Natural killer cell (primary cell): ENCODE measurements around the gene HBE1. TPM values are rescaled to one million over a fixed set of nuclear protein-coding genes. Genes with fewer than 3 reads are reported as not detected.

ENCODE experiments used
- ATAC-seq, 3 donors: fragments of 150-1000 bp in 2 of 3; fragments of 200-7000 bp in 1 of 3; cut with Tn5 transposase; 1 replicate in 1 of 3; 2 replicates in 2 of 3; pipeline ENCODE4 v1.10.0; 2021; ENCODE audit warnings: mild to moderate bottlenecking in 2 of 3, moderate library complexity in 2 of 3
- DNase-seq, 2 donors: peaks; one replicate each; pipeline versions ENCODE4 v3.0.0 to v3.0.0-alpha.2; 2013 to 2021; ENCODE audit warnings: mixed read lengths in 1 of 2
- H3K27ac ChIP-seq: one replicate; pipeline ENCODE4 v1.5.1; 2013; ENCODE audit warnings: mild to moderate bottlenecking, low read length
- H3K27me3 ChIP-seq: one replicate; pipeline ENCODE4 v1.6.1; 2013; ENCODE audit warnings: low read length; ENCODE audit not compliant: control insufficient read depth, insufficient read depth
- H3K36me3 ChIP-seq: one replicate; pipeline ENCODE4 v1.6.1; 2013; ENCODE audit warnings: low read length; ENCODE audit not compliant: control insufficient read depth, insufficient read depth
- H3K4me1 ChIP-seq: one replicate; pipeline ENCODE4 v1.6.1; 2013; ENCODE audit warnings: low read length; ENCODE audit not compliant: control insufficient read depth, insufficient read depth
- H3K4me3 ChIP-seq: one replicate; pipeline ENCODE4 v1.5.1; 2013; ENCODE audit warnings: low read length
- H3K9me3 ChIP-seq: one replicate; pipeline ENCODE4 v1.6.1; 2013; ENCODE audit warnings: low read length; ENCODE audit not compliant: control insufficient read depth, insufficient read depth
- H3K27ac Mint-ChIP-seq, 2 donors: one replicate each; pipeline ENCODE4 v1.8.0; 2022; ENCODE audit warnings: mild to moderate bottlenecking in 2 of 2, mixed read lengths in 2 of 2, moderate library complexity in 1 of 2
- H3K27me3 Mint-ChIP-seq, 2 donors: one replicate each; pipeline ENCODE4 v1.8.0; 2022; ENCODE audit warnings: low read depth in 2 of 2, mixed read lengths in 2 of 2
- H3K36me3 Mint-ChIP-seq: one replicate; pipeline ENCODE4 v1.8.0; 2022; ENCODE audit warnings: mixed read lengths
- H3K4me1 Mint-ChIP-seq, 2 donors: one replicate each; pipeline ENCODE4 v1.8.0; 2022; ENCODE audit warnings: mixed read lengths in 2 of 2
- H3K4me3 Mint-ChIP-seq: one replicate; pipeline ENCODE4 v1.8.0; 2022; ENCODE audit warnings: mild to moderate bottlenecking, moderate library complexity, mixed read lengths
- H3K9me3 Mint-ChIP-seq, 2 donors: one replicate each; pipeline ENCODE4 v1.8.0; 2022; ENCODE audit warnings: mixed read lengths in 2 of 2
- CTCF ChIP-seq: fragments of 200-600 bp; IDR thresholded peaks from one replicate; pipeline ENCODE4 v1.8.0; 2022; ENCODE audit warnings: antibody characterized with exemption
- WGBS: methylation state at CpG from one replicate; pipeline ENCODE4 v1.1.7; 2013; ENCODE audit warnings: missing lambda C conversion rate; ENCODE audit not compliant: insufficient coverage; 5-methylcytosine and 5-hydroxymethylcytosine counted together
- intact Hi-C: fragments of 100-400 bp; cut with micrococcal nuclease; formaldehyde crosslinking; loops from one replicate; pipeline ENCODE4 v1.14.2; 2022
- total RNA-seq, 4 donors: library from RNA; stranded (reverse); fragments of 120-200 nt in 1 of 4; gene quantifications; one replicate each; pipeline versions ENCODE4 v1.2.3 to v1.2.4, GENCODE V29; 2013 to 2022

HBE1 gene
- total RNA-seq, 3 donors from 2014 or later (not counting 1 experiment from before 2014, with no cell fraction given): not detected

DNA sequence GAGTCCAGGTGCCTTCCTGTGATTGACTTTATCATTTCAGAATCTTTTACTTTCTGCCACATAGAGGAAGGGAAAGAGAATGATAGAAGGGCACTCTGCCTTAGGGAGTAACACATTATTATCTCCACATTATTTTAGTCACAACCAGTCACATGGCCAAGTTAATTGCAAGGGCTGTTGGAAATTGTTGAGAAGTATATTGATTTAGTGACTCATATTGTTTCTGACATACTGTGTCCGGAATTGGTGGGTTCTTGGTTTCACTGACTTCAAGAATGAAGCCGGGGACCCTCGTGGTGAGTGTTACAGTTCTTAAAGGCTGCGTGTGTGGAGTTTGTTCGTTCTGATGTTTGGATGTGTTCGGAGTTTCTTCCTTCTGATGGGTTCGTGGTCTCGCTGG is 23.3 kb upstream of the HBE1 start:
- Mint-ChIP-seq H3K36me3 (no peaks in the 10 kb centered on the region), H3K9me3 (no peaks in the 10 kb centered on the region), H3K27ac (no peak overlapping the region), H3K4me1 (no peaks in the 10 kb centered on the region), H3K4me3 (no peak overlapping the region), H3K27me3 (no peaks in the 10 kb centered on the region)
- Histone ChIP-seq H3K27ac (no peak overlapping the region), H3K4me3 (no peak overlapping the region), H3K9me3 (no peaks in the 10 kb centered on the region), H3K27me3 (no peaks in the 10 kb centered on the region), H3K36me3 (no peaks in the 10 kb centered on the region), H3K4me1 (no peaks in the 10 kb centered on the region)
- no peak for TF ChIP-seq CTCF
- no peak for DNase-seq
- ATAC-seq: no peak
- intact Hi-C loops: no loop called here
- WGBS: 95% methylated on average over 8 of the region's 8 CpGs

DNA sequence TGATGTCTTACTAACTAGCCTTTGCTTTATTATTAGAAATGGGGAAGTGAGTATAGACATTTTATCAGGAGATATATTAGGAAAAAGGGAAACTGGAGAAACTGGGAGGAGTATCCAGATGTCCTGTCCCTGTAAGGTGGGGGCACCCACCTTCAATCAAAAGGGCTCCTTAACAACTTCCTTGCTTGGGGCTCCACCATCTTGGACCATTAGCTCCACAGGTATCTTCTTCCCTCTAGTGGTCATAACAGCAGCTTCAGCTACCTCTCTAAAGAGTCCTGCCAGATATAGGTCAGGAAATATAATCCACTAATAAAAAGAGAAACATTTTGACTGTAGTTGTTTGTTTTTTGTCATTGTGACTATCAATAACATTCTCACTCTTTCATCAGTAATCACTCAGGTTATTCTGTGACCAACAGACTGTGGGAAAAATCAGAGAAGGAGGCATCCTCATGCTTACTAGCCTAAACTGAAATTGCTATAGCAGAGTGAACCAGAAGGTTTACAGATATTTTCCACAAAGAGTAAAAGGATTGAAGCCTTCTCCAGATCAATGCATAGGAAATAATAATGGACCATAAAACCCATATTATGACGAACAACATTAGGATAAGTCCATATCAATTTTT is 21.6 kb upstream of the HBE1 start:
- no peaks in the 10 kb centered on the region for H3K9me3 ChIP-seq
- no peaks in the 10 kb centered on the region for H3K4me1 ChIP-seq
- no peaks in the 10 kb centered on the region for H3K36me3 ChIP-seq
- ATAC-seq: no peak
- H3K27me3 ChIP-seq: no peaks in the 10 kb centered on the region
- intact Hi-C loops: no loop called here
- TF ChIP-seq CTCF: no peak
- 100% methylated on average over 1 of the region's 1 CpG for WGBS
- Mint-ChIP-seq H3K9me3 (no peaks in the 10 kb centered on the region), H3K4me1 (no peaks in the 10 kb centered on the region), H3K27me3 (no peaks in the 10 kb centered on the region), H3K27ac (no peak overlapping the region), H3K4me3 (no peak overlapping the region), H3K36me3 (no peaks in the 10 kb centered on the region)
- no peak for DNase-seq
- H3K27ac ChIP-seq: no peak overlapping the region
- no peak overlapping the region for H3K4me3 ChIP-seq

DNA sequence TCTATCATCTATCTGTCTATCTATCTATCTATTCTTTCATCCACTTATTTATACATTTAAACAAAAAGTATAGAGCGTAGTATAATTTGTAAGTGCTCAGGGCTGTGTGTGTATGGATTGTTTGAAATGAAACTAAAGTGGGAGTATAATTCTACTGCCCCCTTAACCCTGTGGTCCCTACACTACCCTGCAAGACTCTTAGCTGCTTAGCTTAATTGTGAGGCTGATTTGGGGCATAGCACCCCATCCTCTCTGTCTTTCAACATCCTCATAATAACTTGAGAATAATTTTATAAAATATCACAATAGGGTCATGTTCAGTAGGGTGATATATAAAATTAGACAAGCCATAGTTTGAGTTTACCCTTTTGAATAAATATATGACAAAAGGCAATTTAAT is 20.4 kb upstream of the HBE1 start:
- Histone ChIP-seq H3K36me3 (no peaks in the 10 kb centered on the region), H3K27me3 (no peaks in the 10 kb centered on the region), H3K4me3 (no peak overlapping the region), H3K27ac (no peak overlapping the region), H3K9me3 (no peaks in the 10 kb centered on the region), H3K4me1 (no peaks in the 10 kb centered on the region)
- H3K27ac Mint-ChIP-seq: no peak overlapping the region
- TF ChIP-seq CTCF: no peak
- no peak overlapping the region for H3K4me3 Mint-ChIP-seq
- peaks cover 0 to 2% of the 10 kb centered on the region in 2 donors for H3K9me3 Mint-ChIP-seq
- no peaks in the 10 kb centered on the region for H3K4me1 Mint-ChIP-seq
- WGBS: no CpG with 5 or more reads among the region's 1 CpG
- H3K36me3 Mint-ChIP-seq: no peaks in the 10 kb centered on the region
- intact Hi-C loops: no loop called here
- no peak for DNase-seq
- H3K27me3 Mint-ChIP-seq: no peaks in the 10 kb centered on the region
- no peak for ATAC-seq

DNA sequence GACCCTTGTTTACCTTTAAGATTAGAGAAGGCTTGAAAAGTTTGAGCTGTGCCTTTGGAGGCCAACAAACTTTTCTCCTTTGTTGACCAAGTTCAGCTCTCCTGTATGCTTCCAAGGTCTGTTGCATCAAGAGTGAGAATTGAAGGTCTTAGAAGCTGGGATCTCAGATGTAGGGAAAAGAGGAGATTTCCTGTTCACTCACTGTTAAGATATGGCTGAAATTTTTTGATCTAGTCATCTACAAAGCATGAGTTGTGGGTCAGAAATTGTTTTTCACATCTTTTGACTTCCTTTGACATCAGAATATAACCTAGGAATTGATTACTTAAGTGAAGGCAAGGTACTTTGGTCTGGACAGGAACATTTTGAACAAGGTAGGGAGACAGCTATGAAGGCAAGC is 20.0 kb upstream of the HBE1 start:
- DNase-seq (no peak), ATAC-seq (no peak)
- no peaks in the 10 kb centered on the region for H3K27me3 ChIP-seq
- no peaks in the 10 kb centered on the region for H3K9me3 ChIP-seq
- H3K36me3 ChIP-seq: no peaks in the 10 kb centered on the region
- no peak overlapping the region for H3K27ac ChIP-seq
- H3K27me3 Mint-ChIP-seq: no peaks in the 10 kb centered on the region
- H3K4me1 Mint-ChIP-seq: no peaks in the 10 kb centered on the region
- intact Hi-C loops: no loop called here
- TF ChIP-seq CTCF: no peak
- H3K4me3 ChIP-seq: no peak overlapping the region
- H3K9me3 Mint-ChIP-seq: peaks cover 0 to 2% of the 10 kb centered on the region in 2 donors
- H3K4me1 ChIP-seq: no peaks in the 10 kb centered on the region
- H3K4me3 Mint-ChIP-seq: no peak overlapping the region
- no peaks in the 10 kb centered on the region for H3K36me3 Mint-ChIP-seq
- no peak overlapping the region for H3K27ac Mint-ChIP-seq
